ENCODE results near the gene C6orf132. TPM values are rescaled to one million over a fixed set of nuclear protein-coding genes. Genes with fewer than 3 reads are reported as not detected.

Gene C6orf132
- polyA plus RNA-seq, 2 donors: 150 to 357 TPM

DNA sequence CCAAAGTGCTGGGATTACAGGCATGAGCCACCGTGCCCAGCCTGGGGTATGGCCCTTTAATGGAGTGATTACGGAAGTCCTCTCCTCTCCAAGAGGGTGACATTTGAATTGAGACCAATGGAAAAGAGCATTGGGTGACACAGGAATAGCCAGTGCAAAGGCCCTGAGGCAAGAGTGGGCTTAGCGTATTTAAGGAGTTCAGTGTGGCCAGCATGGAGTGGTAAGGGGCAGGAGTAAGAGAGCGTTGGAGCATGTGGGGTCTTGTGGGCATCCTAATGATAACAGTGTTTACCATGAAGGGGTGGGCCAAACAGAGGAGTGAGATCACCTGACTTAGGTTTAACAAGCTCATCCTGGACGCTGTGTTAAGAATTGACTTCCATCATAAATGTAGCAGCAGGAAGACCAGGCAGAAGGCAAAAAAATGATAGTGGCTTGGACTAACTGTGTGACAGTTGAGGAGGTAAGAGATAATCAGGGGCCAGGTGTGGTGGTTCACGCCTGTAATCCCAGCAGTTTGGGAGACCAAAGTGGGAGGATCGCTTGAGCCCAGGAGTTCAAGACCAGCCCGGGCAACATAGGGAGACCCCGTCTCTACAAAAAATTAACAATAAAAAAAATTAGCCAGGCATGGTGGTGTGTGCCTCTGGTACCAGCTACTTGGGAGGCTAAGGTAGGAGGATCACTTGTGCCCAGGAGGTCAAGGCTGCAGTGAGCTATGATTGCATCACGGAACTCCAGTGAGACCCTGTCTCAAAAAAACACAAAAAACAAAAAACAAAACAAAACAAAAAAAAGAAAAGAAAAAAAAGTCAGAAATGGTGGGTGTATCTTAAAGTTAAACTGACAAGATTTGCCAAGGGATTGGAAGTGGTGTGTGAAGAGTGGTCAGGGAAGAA, 51.4 kb downstream of the C6orf132 start:
- Histone ChIP-seq H3K4me3 (ENCODE audit: low read depth in 1 of 2, low read length in 2 of 2) (no peak overlapping the region), H3K9me3 (ENCODE audit: control insufficient read depth in 2 of 2, insufficient read depth in 1 of 2, low read depth in 1 of 2, low read length in 1 of 2) (no peaks in the 10 kb centered on the region), H3K27me3 (ENCODE audit: control insufficient read depth in 1 of 2, insufficient read depth in 2 of 2, low read length in 2 of 2) (no peaks in the 10 kb centered on the region), H3K4me1 (ENCODE audit: control insufficient read depth in 2 of 2, insufficient read depth in 2 of 2, low read length in 1 of 2) (peaks cover 4 to 15% of the 10 kb centered on the region in 2 donors), H3K36me3 (ENCODE audit: control insufficient read depth in 2 of 2, insufficient read depth in 2 of 2, low read length in 1 of 2) (no peaks in the 10 kb centered on the region), H3K27ac (ENCODE audit: low read depth in 2 of 2, low read length in 1 of 2) (no peak overlapping the region)
- 92 to 95% methylated on average over 10 of the region's 10 CpGs for WGBS, 2 donors

DNA sequence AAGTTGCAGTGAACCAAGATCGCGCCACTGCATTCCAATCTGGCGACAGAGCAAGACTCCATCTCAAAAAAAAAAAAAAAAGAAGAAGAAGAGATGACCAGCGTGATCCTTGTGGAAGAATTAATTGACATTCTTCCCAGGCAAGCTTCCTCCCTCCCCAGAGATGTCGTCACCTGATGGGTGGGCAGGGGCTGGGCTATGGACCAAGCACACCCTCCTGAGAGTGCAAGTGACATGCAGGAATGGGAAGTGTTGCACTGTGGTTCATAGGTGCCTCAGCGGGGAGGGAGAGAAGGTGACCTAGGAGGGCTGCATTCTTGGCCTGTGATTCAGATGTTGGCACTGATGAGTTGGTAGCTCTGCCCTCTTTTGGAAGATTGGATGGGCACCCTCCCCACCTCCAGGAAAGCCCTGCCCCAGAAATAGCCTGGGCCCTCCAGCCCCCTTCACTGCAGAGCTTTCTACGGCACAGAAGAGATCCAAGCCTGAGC, 54.3 kb downstream of the C6orf132 start:
- H3K27ac ChIP-seq (ENCODE audit: low read depth in 2 of 2, low read length in 1 of 2): no peak overlapping the region
- no peaks in the 10 kb centered on the region for H3K27me3 ChIP-seq (ENCODE audit: control insufficient read depth in 1 of 2, insufficient read depth in 2 of 2, low read length in 2 of 2)
- peaks cover 0 to 2% of the 10 kb centered on the region in 2 donors for H3K36me3 ChIP-seq (ENCODE audit: control insufficient read depth in 2 of 2, insufficient read depth in 2 of 2, low read length in 1 of 2)
- H3K9me3 ChIP-seq (ENCODE audit: control insufficient read depth in 2 of 2, insufficient read depth in 1 of 2, low read depth in 1 of 2, low read length in 1 of 2): no peaks in the 10 kb centered on the region
- peaks cover 4% of the 10 kb centered on the region in 2 donors for H3K4me1 ChIP-seq (ENCODE audit: control insufficient read depth in 2 of 2, insufficient read depth in 2 of 2, low read length in 1 of 2)
- 75 to 76% methylated on average over 7 of the region's 7 CpGs for WGBS, 2 donors
- no peak overlapping the region for H3K4me3 ChIP-seq (ENCODE audit: low read depth in 1 of 2, low read length in 2 of 2)

DNA sequence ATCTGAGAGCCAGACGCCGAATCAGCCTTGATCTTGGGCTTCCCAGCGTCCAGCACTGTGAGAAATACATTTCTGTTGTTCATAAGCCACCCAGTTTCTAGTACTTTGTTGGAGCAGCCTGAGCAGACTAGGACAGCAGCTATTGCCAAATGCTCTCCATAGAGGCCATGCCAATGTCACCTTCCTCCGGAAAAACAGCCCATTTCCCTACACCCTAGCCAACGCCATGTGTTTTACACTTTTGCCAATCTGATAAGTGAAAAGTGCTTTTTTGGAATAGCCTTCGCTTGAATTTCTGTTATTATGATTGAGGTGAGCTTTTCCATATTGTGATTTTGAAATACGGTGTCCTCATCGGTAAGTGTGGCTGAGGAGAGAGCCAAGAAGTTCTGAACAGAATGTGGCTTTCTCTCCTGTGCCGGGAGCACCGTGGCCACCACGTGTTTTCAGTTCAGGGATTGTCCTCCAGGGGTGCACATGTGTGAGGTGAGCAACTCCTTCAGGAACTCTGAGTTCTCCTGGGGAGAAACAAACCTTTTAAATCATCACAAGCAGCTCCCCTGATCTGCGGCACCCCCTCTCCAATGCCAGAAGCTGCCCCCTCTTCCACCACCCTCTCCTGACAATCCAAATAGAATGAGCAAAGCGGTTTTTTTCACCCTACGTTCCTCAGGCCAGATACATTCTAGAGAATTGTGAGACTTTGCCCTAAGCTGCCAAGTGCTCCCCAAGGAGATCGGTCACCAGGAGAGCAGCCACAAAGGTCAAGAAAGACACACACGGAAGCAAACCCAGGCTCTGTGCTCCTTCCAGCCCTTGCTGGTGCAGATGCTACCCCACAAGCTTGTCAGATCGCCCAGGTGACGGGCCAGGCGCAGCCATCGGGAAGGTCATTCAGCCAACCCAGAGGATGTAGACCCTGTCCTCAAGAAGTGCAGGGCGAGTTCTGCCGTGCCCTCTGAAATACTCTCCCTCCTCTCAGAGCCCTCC, 56.1 kb downstream of the C6orf132 start:
- no peaks in the 10 kb centered on the region for H3K9me3 ChIP-seq (ENCODE audit: control insufficient read depth in 2 of 2, insufficient read depth in 1 of 2, low read depth in 1 of 2, low read length in 1 of 2)
- H3K4me1 ChIP-seq (ENCODE audit: control insufficient read depth in 2 of 2, insufficient read depth in 2 of 2, low read length in 1 of 2): peaks cover 4% of the 10 kb centered on the region in 2 donors
- H3K4me3 ChIP-seq (ENCODE audit: low read depth in 1 of 2, low read length in 2 of 2): no peak overlapping the region
- peaks cover 0 to 2% of the 10 kb centered on the region in 2 donors for H3K36me3 ChIP-seq (ENCODE audit: control insufficient read depth in 2 of 2, insufficient read depth in 2 of 2, low read length in 1 of 2)
- no peak overlapping the region for H3K27ac ChIP-seq (ENCODE audit: low read depth in 2 of 2, low read length in 1 of 2)
- 81 to 86% methylated on average over 22 of the region's 22 CpGs for WGBS, 2 donors
- no peaks in the 10 kb centered on the region for H3K27me3 ChIP-seq (ENCODE audit: control insufficient read depth in 1 of 2, insufficient read depth in 2 of 2, low read length in 2 of 2)

DNA sequence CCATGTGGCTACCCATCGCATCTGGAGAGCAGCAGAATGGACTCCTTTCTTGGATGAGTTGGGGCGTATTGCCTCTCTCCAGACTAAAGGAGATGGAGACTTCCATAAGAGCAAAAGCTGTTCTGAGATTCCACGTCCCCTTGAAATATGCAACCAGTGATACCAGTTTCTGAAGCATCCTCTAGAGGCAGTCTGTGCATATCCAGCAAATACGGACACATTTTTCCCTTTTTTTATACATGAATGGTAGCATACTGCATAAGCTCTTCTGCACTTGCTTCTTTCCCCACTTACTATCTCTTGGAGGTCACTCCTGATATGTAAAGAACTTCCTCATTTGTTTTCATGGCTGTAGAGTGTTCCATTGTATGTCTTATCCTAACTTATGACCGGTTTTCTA, 57.5 kb downstream of the C6orf132 start:
- Histone ChIP-seq H3K9me3 (ENCODE audit: control insufficient read depth in 2 of 2, insufficient read depth in 1 of 2, low read depth in 1 of 2, low read length in 1 of 2) (no peaks in the 10 kb centered on the region), H3K36me3 (ENCODE audit: control insufficient read depth in 2 of 2, insufficient read depth in 2 of 2, low read length in 1 of 2) (peaks cover 0 to 2% of the 10 kb centered on the region in 2 donors), H3K4me3 (ENCODE audit: low read depth in 1 of 2, low read length in 2 of 2) (no peak overlapping the region), H3K4me1 (ENCODE audit: control insufficient read depth in 2 of 2, insufficient read depth in 2 of 2, low read length in 1 of 2) (peaks cover 4% of the 10 kb centered on the region in 2 donors), H3K27ac (ENCODE audit: low read depth in 2 of 2, low read length in 1 of 2) (no peak overlapping the region), H3K27me3 (ENCODE audit: control insufficient read depth in 1 of 2, insufficient read depth in 2 of 2, low read length in 2 of 2) (no peaks in the 10 kb centered on the region)
- WGBS, 2 donors: 60 to 90% methylated on average over 5 of the region's 5 CpGs

DNA sequence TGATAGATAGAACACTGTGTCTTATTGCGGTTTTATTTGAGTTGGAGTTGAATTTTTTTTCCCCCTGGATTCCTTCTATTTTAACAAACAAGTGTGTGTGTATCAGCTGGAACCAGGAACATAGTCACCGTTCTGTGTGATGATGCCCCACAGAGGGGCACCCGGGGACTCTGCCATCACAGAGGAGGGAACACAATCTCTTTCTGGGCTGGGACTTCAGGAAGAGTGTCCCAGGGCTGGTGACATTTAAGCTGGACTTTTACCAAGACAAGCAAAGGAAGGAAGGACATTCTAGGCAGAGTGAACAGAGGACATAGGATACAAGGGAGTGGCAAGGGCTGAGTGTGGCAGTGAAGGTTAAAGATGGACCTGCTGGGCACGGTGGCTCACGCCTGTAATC, 58.9 kb downstream of the C6orf132 start:
- no peak overlapping the region for H3K27ac ChIP-seq (ENCODE audit: low read depth in 2 of 2, low read length in 1 of 2)
- no peaks in the 10 kb centered on the region for H3K9me3 ChIP-seq (ENCODE audit: control insufficient read depth in 2 of 2, insufficient read depth in 1 of 2, low read depth in 1 of 2, low read length in 1 of 2)
- H3K36me3 ChIP-seq (ENCODE audit: control insufficient read depth in 2 of 2, insufficient read depth in 2 of 2, low read length in 1 of 2): peaks cover 0 to 2% of the 10 kb centered on the region in 2 donors
- H3K4me3 ChIP-seq (ENCODE audit: low read depth in 1 of 2, low read length in 2 of 2): no peak overlapping the region
- no peaks in the 10 kb centered on the region for H3K27me3 ChIP-seq (ENCODE audit: control insufficient read depth in 1 of 2, insufficient read depth in 2 of 2, low read length in 2 of 2)
- peaks cover 4% of the 10 kb centered on the region in 2 donors for H3K4me1 ChIP-seq (ENCODE audit: control insufficient read depth in 2 of 2, insufficient read depth in 2 of 2, low read length in 1 of 2)
- 88 to 94% methylated on average over 5 of the region's 5 CpGs for WGBS, 2 donors

DNA sequence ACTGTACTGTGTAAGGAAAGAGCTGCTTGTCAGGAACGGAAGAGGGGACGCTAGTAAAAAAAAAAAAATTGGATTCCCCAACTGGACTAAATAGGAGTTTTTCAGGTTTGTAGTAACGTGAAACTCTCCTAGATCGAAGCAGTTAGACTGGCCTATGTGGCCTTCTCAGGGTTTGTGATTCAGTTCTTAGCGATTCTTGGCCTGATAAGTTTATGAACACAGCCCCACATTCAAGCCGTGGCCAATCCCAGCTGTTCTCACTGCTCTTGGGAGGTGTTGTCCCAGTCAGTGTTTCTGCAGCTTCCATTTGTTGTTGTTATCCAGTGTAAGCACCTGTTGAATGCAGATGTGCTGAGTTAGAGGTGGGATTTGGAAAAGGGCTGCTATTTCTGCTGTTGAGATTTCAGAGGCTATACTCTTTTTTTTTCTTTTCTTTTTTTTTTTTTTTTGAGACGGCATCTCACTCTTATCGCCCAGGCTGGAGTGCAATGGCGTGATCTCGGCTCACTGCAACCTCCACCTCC, 62.4 kb downstream of the C6orf132 start:
- no peaks in the 10 kb centered on the region for H3K27me3 ChIP-seq (ENCODE audit: control insufficient read depth in 1 of 2, insufficient read depth in 2 of 2, low read length in 2 of 2)
- H3K27ac ChIP-seq (ENCODE audit: low read depth in 2 of 2, low read length in 1 of 2): no peak overlapping the region
- H3K9me3 ChIP-seq (ENCODE audit: control insufficient read depth in 2 of 2, insufficient read depth in 1 of 2, low read depth in 1 of 2, low read length in 1 of 2): no peaks in the 10 kb centered on the region
- H3K36me3 ChIP-seq (ENCODE audit: control insufficient read depth in 2 of 2, insufficient read depth in 2 of 2, low read length in 1 of 2): peaks cover 9 to 12% of the 10 kb centered on the region in 2 donors
- WGBS, 2 donors: 87 to 93% methylated on average over 10 of the region's 10 CpGs
- H3K4me3 ChIP-seq (ENCODE audit: low read depth in 1 of 2, low read length in 2 of 2): no peak overlapping the region
- H3K4me1 ChIP-seq (ENCODE audit: control insufficient read depth in 2 of 2, insufficient read depth in 2 of 2, low read length in 1 of 2): no peaks in the 10 kb centered on the region

DNA sequence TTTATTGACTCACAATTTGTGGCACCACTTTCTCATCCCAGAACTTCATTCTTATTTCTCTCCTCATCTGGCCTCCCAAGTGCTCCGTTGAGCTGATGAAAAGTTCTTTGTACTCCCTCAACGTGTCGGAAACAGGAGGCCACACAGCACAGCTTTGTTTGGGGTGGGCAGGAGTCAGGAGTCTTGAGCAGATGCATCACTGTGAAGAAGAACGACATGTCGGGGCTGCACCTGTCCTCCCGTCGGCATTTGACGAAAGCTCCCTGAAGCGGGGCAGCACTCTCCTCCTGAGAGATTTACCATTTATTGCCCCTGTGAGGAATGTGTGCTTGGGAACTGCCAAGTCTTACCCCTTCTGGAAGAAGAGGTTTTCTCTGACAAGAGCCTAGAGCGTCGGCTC, 64.0 kb downstream of the C6orf132 start:
- Histone ChIP-seq H3K4me1 (ENCODE audit: control insufficient read depth in 2 of 2, insufficient read depth in 2 of 2, low read length in 1 of 2) (no peaks in the 10 kb centered on the region), H3K36me3 (ENCODE audit: control insufficient read depth in 2 of 2, insufficient read depth in 2 of 2, low read length in 1 of 2) (peaks cover 13 to 20% of the 10 kb centered on the region in 2 donors), H3K9me3 (ENCODE audit: control insufficient read depth in 2 of 2, insufficient read depth in 1 of 2, low read depth in 1 of 2, low read length in 1 of 2) (no peaks in the 10 kb centered on the region), H3K4me3 (ENCODE audit: low read depth in 1 of 2, low read length in 2 of 2) (no peak overlapping the region), H3K27me3 (ENCODE audit: control insufficient read depth in 1 of 2, insufficient read depth in 2 of 2, low read length in 2 of 2) (no peaks in the 10 kb centered on the region), H3K27ac (ENCODE audit: low read depth in 2 of 2, low read length in 1 of 2) (no peak overlapping the region)
- 93% methylated on average over 11 of the region's 11 CpGs for WGBS, 2 donors

DNA sequence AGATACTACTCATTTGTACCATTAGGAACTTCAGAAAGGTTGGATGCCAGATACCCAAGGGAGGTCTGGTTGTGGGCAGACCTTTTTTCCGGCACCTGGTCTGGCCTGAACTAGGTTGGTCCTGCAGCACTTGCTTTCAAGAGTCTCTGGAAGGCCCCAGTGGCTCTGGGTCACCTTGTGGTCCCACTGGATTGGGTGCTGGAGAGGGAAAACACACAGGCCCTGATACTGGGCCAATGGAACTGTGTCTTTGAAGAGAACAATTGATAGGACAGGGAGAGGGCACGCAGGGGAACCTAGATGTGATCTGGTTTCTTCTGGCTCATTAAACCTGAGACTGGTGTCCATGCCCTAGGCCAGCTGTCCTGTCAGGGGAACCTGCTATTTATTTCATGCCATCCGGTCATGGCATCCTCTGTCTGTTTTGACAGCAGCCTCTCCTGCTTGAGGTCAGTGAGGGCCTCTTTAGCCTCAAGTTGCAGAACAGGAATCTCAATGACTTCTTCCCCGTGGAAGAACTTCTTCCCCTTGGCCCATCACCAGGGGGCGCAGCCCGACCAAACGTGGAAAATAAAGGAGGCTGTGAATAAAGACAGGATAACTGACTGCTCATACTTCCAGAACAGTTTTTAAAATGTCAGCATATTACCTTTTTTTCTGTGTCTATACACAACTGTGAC, 67.1 kb downstream of the C6orf132 start:
- no peaks in the 10 kb centered on the region for H3K9me3 ChIP-seq (ENCODE audit: control insufficient read depth in 2 of 2, insufficient read depth in 1 of 2, low read depth in 1 of 2, low read length in 1 of 2)
- no peaks in the 10 kb centered on the region for H3K4me1 ChIP-seq (ENCODE audit: control insufficient read depth in 2 of 2, insufficient read depth in 2 of 2, low read length in 1 of 2)
- H3K4me3 ChIP-seq (ENCODE audit: low read depth in 1 of 2, low read length in 2 of 2): no peak overlapping the region
- peaks cover 13 to 23% of the 10 kb centered on the region in 2 donors for H3K36me3 ChIP-seq (ENCODE audit: control insufficient read depth in 2 of 2, insufficient read depth in 2 of 2, low read length in 1 of 2)
- no peaks in the 10 kb centered on the region for H3K27me3 ChIP-seq (ENCODE audit: control insufficient read depth in 1 of 2, insufficient read depth in 2 of 2, low read length in 2 of 2)
- 34% methylated on average over 7 of the region's 7 CpGs for WGBS, 2 donors
- no peak overlapping the region for H3K27ac ChIP-seq (ENCODE audit: low read depth in 2 of 2, low read length in 1 of 2)

DNA sequence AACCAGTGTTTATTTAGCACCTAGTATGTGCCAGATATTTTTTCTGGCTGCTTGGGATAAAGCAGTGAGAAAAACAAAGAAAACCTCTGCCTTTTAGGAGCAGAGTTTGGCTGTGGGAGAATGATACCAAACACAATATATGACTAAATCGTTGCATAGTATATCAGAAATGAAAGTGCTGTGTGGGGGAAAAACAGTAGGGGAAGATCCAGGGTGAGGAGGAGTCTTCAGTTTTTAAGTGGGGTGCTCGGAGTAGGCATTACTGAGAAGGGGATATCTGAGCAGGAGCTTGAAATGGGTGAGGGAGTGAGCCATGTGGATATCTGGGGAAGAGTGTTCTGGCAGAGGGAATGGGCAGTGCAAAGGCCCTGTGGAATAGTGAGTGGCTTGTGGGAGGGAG, 69.1 kb downstream of the C6orf132 start:
- WGBS, 2 donors: 85 to 92% methylated on average over 2 of the region's 2 CpGs
- H3K27me3 ChIP-seq (ENCODE audit: control insufficient read depth in 1 of 2, insufficient read depth in 2 of 2, low read length in 2 of 2): no peaks in the 10 kb centered on the region
- H3K27ac ChIP-seq (ENCODE audit: low read depth in 2 of 2, low read length in 1 of 2): no peak overlapping the region
- H3K4me1 ChIP-seq (ENCODE audit: control insufficient read depth in 2 of 2, insufficient read depth in 2 of 2, low read length in 1 of 2): no peaks in the 10 kb centered on the region
- no peak overlapping the region for H3K4me3 ChIP-seq (ENCODE audit: low read depth in 1 of 2, low read length in 2 of 2)
- no peaks in the 10 kb centered on the region for H3K9me3 ChIP-seq (ENCODE audit: control insufficient read depth in 2 of 2, insufficient read depth in 1 of 2, low read depth in 1 of 2, low read length in 1 of 2)
- H3K36me3 ChIP-seq (ENCODE audit: control insufficient read depth in 2 of 2, insufficient read depth in 2 of 2, low read length in 1 of 2): peaks cover 19 to 37% of the 10 kb centered on the region in 2 donors
